GM18867 (cell line): Measurements from ENCODE around the gene SFTPA1.
"Not testable (repeated sequence)": the region's sequence is repeated elsewhere in the genome, so short reads cannot be mapped to it uniquely, and the experiment has no call there.

Experiments used
- ATAC-seq: cut with Tn5 transposase; IDR thresholded peaks from one replicate; pipeline ENCODE4 v1.9.1; 2021; ENCODE audit warnings: mild to moderate bottlenecking, moderate library complexity; ENCODE audit not compliant: unreplicated experiment

SFTPA1 gene

DNA sequence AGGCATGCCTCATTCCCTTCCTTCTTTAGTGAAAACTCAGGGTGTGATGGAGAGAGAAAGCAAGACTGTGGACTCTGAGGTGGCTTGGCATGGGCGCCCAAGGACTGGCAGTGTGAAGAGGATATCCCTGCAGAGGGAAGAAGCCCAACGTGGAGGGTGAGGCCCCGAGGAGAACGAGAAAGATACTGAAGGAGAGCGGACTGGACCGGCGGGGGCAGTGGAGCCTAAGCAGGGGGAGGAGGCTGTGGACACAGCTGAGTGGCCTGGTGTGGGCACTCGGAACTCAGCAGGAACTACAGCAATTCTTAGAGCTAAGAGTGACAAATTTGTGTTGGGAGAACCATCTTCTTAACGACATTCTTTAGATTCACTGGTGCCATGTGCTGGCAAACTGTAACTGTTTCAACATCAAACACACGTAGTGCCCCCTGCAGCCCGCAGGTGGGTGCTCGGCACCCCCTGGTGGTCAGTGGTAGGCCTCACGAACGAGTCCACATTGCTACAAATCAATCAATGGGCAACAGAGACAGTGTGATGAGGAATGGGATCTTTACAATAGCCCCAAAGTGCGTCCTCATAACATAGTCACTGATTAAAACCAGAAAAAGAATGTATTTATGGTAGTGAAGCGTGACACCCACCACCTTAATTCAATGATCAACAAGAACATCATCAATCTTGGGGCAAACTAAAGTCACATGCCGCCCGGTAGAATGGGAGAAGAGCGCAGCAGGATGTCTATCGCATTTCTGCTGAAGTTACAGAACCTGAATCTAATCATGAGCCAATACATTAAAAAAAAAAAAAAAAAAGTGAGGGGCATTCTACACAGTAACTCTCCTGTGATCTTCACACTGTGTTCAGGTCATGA lies 2.0 kb upstream of the SFTPA1 start:
- peak; percentile 42 for ATAC-seq

DNA sequence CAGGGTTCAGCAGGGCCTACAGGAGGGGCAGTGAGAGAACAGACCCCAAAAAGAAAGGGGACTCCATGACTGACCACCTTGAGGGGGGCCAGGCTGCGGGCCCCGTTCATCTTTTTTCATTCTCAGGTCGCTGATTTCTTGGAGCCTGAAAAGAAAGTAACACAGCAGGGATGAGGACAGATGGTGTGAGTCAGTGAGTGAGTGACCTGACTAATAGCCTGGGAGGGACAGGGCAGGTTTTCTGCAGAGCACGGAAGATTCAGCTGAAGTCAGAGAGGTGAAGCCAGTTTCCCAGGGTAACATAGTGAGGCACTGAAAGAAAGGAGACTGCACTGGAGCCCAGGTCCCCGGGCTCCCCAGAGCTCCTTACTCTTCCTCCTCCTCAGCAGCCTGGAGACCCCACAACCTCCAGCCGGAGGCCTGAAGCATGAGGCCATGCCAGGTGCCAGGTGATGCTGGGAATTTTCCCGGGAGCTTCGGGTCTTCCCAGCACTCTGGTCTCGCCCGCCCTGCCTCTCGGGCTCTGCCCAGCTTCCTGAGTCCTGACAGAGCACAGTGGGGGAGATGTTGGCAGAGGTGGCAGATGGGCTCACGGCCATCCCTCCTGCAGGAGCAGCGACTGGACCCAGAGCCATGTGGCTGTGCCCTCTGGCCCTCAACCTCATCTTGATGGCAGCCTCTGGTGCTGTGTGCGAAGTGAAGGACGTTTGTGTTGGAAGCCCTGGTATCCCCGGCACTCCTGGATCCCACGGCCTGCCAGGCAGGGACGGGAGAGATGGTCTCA lies 646 bp downstream of the SFTPA1 start:
- ATAC-seq: not testable (repeated sequence)

DNA sequence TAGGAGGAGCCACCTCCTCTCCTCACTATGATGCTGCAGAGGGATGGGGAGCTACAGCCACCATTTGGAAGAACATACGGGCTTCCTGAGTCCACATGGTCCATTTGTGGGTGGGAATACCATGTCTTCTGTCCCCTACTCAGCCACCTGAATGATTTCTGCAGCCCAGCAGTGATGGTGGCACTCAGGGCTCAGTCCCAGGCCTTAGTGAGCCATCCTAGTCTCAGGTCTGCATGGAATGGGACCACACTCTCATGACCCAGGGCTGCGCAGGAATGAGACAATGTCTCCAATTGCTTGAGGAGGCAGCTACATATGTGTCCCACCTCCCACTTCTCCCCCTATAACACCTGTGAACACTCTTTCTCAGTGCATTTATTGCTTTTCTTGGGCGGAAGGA lies 4.8 kb downstream of the SFTPA1 start:
- no peak for ATAC-seq

DNA sequence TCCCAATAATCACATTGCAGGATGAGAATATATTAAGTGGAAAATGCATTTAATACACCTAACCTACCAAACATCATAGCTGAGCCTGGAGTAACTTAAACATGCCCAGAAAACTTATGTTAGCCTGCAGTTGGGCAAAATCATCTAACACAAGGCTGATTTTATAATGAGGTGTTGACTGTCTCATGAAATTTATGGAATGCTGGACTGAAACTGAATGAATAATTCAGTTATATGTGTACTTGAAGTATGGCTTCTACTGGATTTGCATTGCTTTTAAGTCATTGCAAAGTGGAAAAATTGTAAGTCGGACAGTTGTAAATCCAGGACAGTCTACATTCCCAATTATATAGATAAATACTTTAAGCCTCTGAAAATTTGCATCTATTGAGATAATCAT lies 5.4 kb downstream of the SFTPA1 start:
- ATAC-seq: no peak

DNA sequence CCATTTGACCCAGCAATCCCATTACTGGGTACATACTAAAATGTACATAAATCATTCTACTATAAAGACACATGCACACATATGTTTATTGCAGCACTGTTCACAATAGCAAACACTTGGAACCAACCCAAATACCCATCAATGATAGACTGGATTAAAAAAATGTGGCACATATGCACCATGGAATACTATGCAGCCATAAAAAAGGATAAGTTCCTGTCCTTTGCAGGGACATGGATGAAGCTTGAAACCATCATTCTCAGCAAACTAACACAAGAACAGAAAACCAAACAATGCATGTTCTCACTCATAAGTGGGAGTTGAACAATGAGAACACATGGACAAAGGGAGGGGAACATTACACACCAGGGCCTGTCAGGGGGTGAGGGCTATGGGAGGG lies 12.9 kb downstream of the SFTPA1 start:
- ATAC-seq: not testable (repeated sequence)

DNA sequence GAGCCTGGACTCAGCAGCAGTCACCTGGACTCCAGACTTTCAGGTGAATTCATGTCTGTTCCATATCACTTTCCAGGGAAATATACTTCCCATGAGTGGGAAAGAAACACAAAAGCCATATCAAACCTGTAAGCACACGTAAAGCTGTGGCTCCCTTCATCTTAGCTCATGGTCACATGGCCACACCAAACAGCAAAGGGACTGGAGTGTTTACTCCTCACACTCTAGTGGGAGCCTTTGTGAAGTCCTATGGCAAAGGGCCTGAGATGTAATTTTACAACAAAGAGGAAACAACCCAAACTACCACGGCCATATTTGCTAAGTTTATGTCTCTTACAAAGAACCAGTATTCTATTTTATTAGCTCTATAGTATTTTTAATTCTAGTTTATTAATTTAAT lies 16.3 kb downstream of the SFTPA1 start:
- ATAC-seq: no peak

DNA sequence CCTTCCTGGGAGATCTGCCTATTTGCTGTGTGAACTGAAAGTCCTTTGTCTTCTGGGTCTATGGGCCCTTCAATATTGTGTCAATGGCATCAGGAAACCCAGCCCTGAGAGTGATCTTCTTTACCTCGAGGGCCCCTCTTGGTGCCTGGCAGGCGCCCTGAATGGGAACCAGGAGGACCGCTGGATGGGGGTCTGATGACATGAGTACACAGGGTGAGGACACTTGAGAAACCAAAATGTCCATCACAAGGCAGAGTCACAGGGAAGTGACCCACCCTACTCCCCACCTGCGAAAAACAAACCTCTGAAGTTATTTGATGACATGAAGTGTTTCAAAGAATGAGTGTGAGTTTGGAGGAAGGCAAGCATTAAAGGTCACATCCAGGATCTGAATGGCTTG lies 17.3 kb downstream of the SFTPA1 start:
- ATAC-seq: no peak

DNA sequence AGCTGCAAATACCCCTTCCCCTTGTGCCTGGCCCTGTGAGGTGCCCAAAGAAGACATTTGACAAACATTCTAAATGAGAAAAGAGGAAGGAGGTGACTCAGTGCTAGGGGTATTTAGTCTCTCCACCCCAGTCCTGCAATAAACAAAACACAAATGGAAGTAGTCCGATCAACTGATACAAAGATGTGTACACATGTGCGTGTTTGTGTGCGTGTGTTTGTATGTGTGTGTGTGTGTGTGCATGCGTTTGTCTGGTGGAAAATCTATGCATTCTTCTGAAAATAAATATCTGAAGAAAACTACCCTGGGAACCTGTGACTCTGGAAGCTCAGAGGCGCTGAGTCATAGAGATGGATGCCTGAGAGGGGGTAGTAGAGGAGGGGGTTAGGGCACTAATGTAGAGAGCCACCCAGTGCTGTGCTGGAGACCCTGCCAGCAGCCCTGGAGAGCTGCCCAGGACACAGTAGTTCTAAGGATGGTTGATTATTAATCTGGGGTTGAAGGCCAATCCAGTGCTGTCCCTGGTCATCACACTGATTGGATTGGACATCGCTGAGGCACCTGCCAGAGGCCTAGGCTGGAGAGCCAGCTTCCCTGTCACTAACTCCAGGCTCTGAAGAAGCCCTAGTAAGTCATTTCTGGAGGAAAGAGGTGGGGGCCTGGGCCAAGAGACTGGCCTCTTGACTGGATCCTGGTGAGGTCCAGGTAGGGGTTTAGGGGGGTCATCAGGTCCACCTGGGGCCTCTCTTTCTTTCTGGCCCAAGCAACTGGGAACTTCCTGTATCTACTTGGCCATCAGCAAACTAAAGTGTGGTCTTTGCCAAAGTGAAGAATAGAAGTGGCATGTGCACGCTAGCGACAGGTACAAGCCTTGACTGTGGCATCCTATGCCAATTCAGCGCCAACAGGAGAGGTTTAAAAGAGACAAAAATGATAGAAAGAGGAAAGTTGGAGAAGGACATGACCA lies 18.5 kb downstream of the SFTPA1 start:
- no peak for ATAC-seq

DNA sequence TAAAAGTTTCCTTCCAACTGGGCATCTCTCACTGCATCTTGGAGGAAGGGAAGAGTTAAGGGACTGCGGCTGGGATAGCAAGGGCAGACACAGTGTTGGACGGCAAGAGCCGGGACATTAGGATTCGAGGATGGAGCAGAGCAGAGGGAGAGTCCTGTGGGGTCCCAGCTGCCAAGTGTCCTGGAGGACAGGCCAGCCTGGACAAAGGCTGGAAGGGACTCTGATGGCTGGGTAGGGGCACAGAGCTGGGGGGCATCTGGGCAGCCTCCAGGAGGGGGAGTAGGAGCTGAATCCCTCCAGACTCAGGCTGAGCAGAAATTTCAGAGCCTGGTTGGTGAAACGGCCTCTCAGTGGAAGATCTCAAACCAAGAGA lies 19.2 kb downstream of the SFTPA1 start:
- ATAC-seq: no peak

DNA sequence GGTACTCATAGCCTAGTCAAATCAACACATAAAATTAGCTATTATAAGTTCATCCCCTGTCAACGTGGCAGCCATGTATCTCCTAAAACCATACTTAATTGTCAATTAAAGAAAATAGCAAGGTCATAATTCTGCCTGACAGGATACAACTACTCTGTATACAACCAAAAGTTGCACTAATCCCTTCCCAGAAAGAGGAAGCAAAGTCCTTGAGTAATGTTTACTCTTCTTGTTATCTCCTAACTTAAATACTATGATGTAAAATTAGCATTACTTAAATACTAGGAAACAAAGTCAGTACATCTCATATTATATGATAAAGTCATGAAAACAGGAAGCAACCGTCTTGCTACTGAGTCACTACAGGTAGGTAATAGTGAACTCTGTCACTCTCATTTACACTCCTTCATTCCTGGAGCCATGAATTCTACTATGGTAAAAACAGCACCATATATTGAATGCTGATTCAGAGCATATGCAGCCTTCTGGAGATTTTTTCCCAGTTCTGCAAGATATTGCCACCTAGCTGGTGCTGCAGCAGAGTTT lies 26.0 kb downstream of the SFTPA1 start:
- not testable (repeated sequence) for ATAC-seq

DNA sequence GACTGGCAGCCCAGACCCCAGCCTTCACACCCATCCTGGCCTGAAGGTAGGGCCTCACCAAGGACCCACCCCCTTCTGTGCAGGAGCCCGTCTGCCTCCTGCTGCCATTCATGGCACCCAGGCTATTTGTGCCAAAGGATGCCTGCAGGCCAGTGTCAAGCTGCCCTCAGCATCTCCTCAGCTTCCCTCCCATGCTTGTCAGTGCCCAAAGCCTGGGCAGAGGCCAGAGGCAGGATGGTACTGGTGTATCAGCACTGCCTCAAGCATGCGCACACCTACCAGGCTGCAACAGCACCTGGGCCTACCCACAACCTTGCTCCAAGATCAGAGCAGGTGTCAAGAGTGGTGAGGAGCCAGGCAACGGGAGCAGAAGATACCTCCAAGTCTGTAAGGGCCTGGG lies 27.6 kb downstream of the SFTPA1 start:
- ATAC-seq: no peak

DNA sequence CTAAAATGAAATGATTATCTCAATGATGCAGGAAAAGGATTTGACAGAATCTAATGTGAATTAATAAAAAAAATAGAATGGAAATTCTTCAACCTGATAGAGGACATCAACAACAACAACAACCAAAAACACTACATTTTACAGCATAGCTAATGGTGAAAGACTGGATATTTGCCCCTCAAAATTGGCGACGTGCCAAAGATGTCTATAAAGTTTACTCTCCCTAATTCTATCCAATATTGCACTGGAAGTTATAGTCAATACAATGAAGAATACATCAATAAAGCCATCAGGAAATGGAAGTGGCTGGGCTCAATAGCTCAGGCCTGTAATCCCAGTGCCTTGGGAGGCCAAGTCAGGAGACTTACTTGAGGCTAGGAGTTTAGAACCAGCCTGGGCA lies 42.0 kb downstream of the SFTPA1 start:
- not testable (repeated sequence) for ATAC-seq

DNA sequence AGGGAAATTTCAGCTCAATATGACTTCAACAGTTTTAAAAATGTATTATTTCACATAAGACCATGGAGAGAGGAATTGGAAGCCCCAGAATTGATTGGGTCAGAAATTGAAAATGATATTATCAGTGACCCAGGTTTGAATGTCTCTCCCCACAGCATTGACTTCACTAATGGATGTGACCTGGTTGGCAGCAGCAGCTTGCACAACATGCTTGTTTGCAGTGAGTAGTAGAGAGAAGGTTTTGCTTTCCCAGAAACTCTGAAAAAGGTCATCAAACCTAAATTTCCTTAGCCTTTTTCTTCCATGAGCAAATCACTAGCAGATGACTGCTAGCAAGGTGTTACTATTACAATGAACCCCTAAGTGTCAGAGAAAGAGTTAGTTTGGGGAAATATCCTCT lies 52.5 kb downstream of the SFTPA1 start:
- not testable (repeated sequence) for ATAC-seq

DNA sequence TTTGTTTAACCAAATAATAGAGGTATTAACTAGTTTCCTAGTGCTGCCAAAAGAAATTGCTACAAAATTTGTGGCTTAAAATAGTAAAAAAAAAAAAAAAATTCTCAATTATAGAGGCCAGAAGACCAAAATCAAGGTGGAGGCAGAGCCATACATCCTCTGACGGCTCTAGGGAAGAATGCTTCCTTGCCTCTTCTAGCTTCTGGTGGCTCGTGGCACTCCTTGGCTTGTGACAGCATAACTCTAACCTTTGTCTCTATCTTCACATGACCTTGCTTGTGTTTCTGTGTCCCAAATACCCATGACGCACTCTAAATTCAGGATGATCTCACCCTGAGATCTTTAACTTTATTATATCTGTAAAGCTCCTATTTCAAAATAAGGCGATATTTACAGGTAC lies 53.9 kb downstream of the SFTPA1 start:
- ATAC-seq: not testable (repeated sequence)
